K562 (cell line): ENCODE measurements around the gene RINL. TPM values are rescaled to one million over a fixed set of nuclear protein-coding genes. Genes with fewer than 3 reads are reported as not detected.

ENCODE experiments used
- AFF1 ChIP-seq, 2 experiments: fragments of 450-650 bp; IDR thresholded peaks; 2 replicates each; pipeline ENCODE4 v1.6.1; 2018; ENCODE audit warnings: mild to moderate bottlenecking in 2 of 2, low read depth in 1 of 2; ENCODE audit not compliant: partially characterized antibody in 2 of 2
- BRF1 ChIP-seq: IDR thresholded peaks from 3 replicates; pipeline ENCODE4 v1.6.1; 2011; ENCODE audit warnings: borderline replicate concordance, mild to moderate bottlenecking; ENCODE audit not compliant: insufficient read length; ENCODE audit errors: extremely low read depth
- CTBP1 ChIP-seq: fragments of 450-650 bp; IDR thresholded peaks from 2 replicates; pipeline ENCODE4 v1.6.1; 2016; ENCODE audit warnings: borderline replicate concordance
- KAT8 ChIP-seq: fragments of 450-650 bp; IDR thresholded peaks from 2 replicates; pipeline ENCODE4 v1.6.1; 2016; ENCODE audit warnings: low read depth, mild to moderate bottlenecking
- KDM4B ChIP-seq, 2 experiments: fragments of 450-650 bp in 1 of 2; sonication (generic) in 1 of 2; IDR thresholded peaks; 2 replicates each; pipeline ENCODE4 v1.6.1; 2016 to 2017; ENCODE audit warnings: borderline replicate concordance in 2 of 2, antibody characterized with exemption in 1 of 2, low read depth in 1 of 2, mild to moderate bottlenecking in 1 of 2
- POLR2A ChIP-seq: fragments of 450-650 bp; conservative IDR thresholded peaks from 2 replicates; pipeline ENCODE4 v1.6.1; 2016
- RERE ChIP-seq: sonication (generic); formaldehyde crosslinking; IDR thresholded peaks from 2 replicates; pipeline ENCODE4 v1.8.0; 2023; ENCODE audit warnings: missing genetic modification reagents, mild to moderate bottlenecking, borderline replicate concordance
- RNF2 ChIP-seq: sonication (generic); IDR thresholded peaks from 2 replicates; pipeline ENCODE4 v1.6.1; 2016
- RREB1 ChIP-seq: fragments of 250-450 bp; sonication (Bioruptor Pico); IDR thresholded peaks from 2 replicates; pipeline ENCODE4 v1.4.0; 2020
- YBX1 ChIP-seq: fragments of 450-650 bp; IDR thresholded peaks from 2 replicates; pipeline ENCODE4 v1.7.1; 2016; ENCODE audit warnings: mild to moderate bottlenecking
- ZC3H4 ChIP-seq: sonication (generic); formaldehyde crosslinking; IDR thresholded peaks from 2 replicates; pipeline ENCODE4 v1.9.0; 2021; ENCODE audit warnings: missing genetic modification reagents, borderline replicate concordance
- ZNF431 ChIP-seq: sonication (generic); formaldehyde crosslinking; IDR thresholded peaks from 2 replicates; pipeline ENCODE4 v1.8.0; 2022; ENCODE audit warnings: mild to moderate bottlenecking, missing genetic modification reagents
- ZNF79 ChIP-seq: fragments of 250-450 bp; sonication (Bioruptor Pico); IDR thresholded peaks from 2 replicates; pipeline ENCODE4 v1.4.0; 2020; ENCODE audit warnings: low read depth, mild to moderate bottlenecking, moderate library complexity
- polyA plus RNA-seq, 8 experiments: library from polyadenylated mRNA; depleted of rRNA in 4 of 8; stranded (reverse) in 5 of 8; unstranded in 3 of 8; fragments of >200 nt; fragmentation: Nextera tagmentation in 2 of 8; fragmentation: Illumina TruSeq in 1 of 8; extraction: Ambion mirVana in 2 of 8; extraction: Trizol in 1 of 8; gene quantifications; 2 replicates each; pipeline versions ENCODE4 v1.2.1 to v1.2.3, GENCODE V29; 2011 to 2014; ENCODE audit warnings: inconsistent platforms in 1 of 8, missing spikeins in 1 of 8
- total RNA-seq, 7 experiments: library from RNA; depleted of rRNA in 6 of 7; stranded (reverse); fragments of >200 nt in 6 of 7; fragmentation: Illumina TruSeq in 2 of 7; extraction: Trizol in 2 of 7; gene quantifications; 2 replicates each; pipeline versions ENCODE4 v1.2.1 to v1.2.3, GENCODE V29; 2011 to 2021; ENCODE audit warnings: low replicate concordance in 1 of 7

The RINL gene
- total and polyA plus RNA-seq, 9 of the 15 experiments (the other 6 are each of a cell fraction or from before 2014, with no cell fraction given): 0.82 to 10.9 (median 4.9) TPM

GRCh38 chr19:38851622-38852230, 26.3 kb downstream of the RINL start (continued):
- TF ChIP-seq AFF1 (IDR thresholded peaks at IDR 0.05; ENCODE audit: low read depth in 1 of 2, partially characterized antibody in 2 of 2) (no peak), RREB1 (CRISPR knock-in tag) (peak; percentile 61; the same call in 1 of the 2 replicates), BRF1 (no peak), KAT8 (no peak), RERE (CRISPR knock-in tag) (no peak), KDM4B (IDR thresholded peaks at IDR 0.05; ENCODE audit: borderline replicate concordance in 2 of 2, low read depth in 1 of 2) (peak in 1 of 2 experiments; percentile 60; a peak in 1 of 4 replicates), CTBP1 (peak; percentile 60), POLR2A (peak; percentile 82), YBX1 (no peak), RNF2 (peak; percentile 72; the same call in 1 of the 2 replicates), ZNF79 (no peak), ZNF431 (CRISPR knock-in tag) (0 out of 2 replicates have a peak, but pooled peaks have one; percentile 38), ZC3H4 (CRISPR knock-in tag) (no peak)
